Endodermal cell (in vitro differentiated cells): Measurements from ENCODE around the gene CAMK2B. TPM values are rescaled to one million over a fixed set of nuclear protein-coding genes. Genes with fewer than 3 reads are reported as not detected.

Experiments
- DNase-seq: peaks from one replicate; pipeline ENCODE4 v3.0.0-alpha.2; 2017
- H3K27ac ChIP-seq: 2 replicates; pipeline ENCODE4 v1.5.1; 2013; ENCODE audit warnings: mild to moderate bottlenecking, low read depth, low read length, moderate library complexity
- H3K27me3 ChIP-seq: 2 replicates; pipeline ENCODE4 v1.6.1; 2013; ENCODE audit warnings: mild to moderate bottlenecking, low read length, moderate library complexity; ENCODE audit not compliant: insufficient read depth, control insufficient read depth, poor library complexity, severe bottlenecking
- H3K36me3 ChIP-seq: 2 replicates; pipeline ENCODE4 v1.7.0; 2013; ENCODE audit warnings: mild to moderate bottlenecking, low read length, moderate library complexity; ENCODE audit not compliant: control insufficient read depth, insufficient read depth
- H3K4me1 ChIP-seq: one replicate; pipeline ENCODE4 v1.7.0; 2013; ENCODE audit warnings: low read length; ENCODE audit not compliant: control insufficient read depth, insufficient read depth
- H3K4me3 ChIP-seq: 2 replicates; pipeline ENCODE4 v1.5.1; 2013; ENCODE audit warnings: mild to moderate bottlenecking, low read length, moderate library complexity
- H3K9ac ChIP-seq: 2 replicates; pipeline ENCODE4 v1.6.1; 2013; ENCODE audit warnings: mild to moderate bottlenecking, low read length, moderate library complexity; ENCODE audit not compliant: poor library complexity, severe bottlenecking; ENCODE audit errors: extremely low read depth
- H3K9me3 ChIP-seq: 2 replicates; pipeline ENCODE4 v1.6.1; 2013; ENCODE audit warnings: mild to moderate bottlenecking, low read length, moderate library complexity; ENCODE audit not compliant: control insufficient read depth
- H3K27ac Mint-ChIP-seq: 2 replicates; pipeline ENCODE4 v1.8.0; 2020; ENCODE audit warnings: mixed read lengths
- H3K27me3 Mint-ChIP-seq: 2 replicates; pipeline ENCODE4 v1.8.0; 2021; ENCODE audit warnings: mild to moderate bottlenecking, mixed read lengths; ENCODE audit not compliant: insufficient read depth
- H3K36me3 Mint-ChIP-seq: 2 replicates; pipeline ENCODE4 v1.8.0; 2020; ENCODE audit warnings: low read depth, mixed read lengths
- H3K4me1 Mint-ChIP-seq: 2 replicates; pipeline ENCODE4 v1.8.0; 2020; ENCODE audit warnings: mixed read lengths
- H3K4me3 Mint-ChIP-seq: 2 replicates; pipeline ENCODE4 v1.8.0; 2020; ENCODE audit warnings: mild to moderate bottlenecking, moderate library complexity, mixed read lengths
- H3K9me3 Mint-ChIP-seq: 2 replicates; pipeline ENCODE4 v1.8.0; 2020; ENCODE audit warnings: mild to moderate bottlenecking, mixed read lengths
- CTCF ChIP-seq: fragments of 200-600 bp; sonication (generic); conservative IDR thresholded peaks from 2 replicates; pipeline ENCODE4 v1.5.0; 2021; ENCODE audit warnings: antibody characterized with exemption, mild to moderate bottlenecking
- WGBS, 2 experiments: methylation state at CpG; one replicate each; pipeline versions ENCODE4 v1.1.5 to v1.1.7; 2013; ENCODE audit warnings: missing lambda C conversion rate in 2 of 2, mixed read lengths in 1 of 2; ENCODE audit not compliant: insufficient coverage in 1 of 2, insufficient read length in 1 of 2; 5-methylcytosine and 5-hydroxymethylcytosine counted together
- total RNA-seq, 2 donors: library from RNA; stranded (reverse); fragmentation: NEBNext Ultra II Directional in 1 of 2; extraction: Animal tissue kit (Norgen Biotek cat#: 25700) in 1 of 2; gene quantifications; 2 replicates in 1 of 2; 3 replicates in 1 of 2; pipeline ENCODE4 v1.2.1, GENCODE V29; 2021

CAMK2B gene
- total RNA-seq, 2 donors from 2014 or later = 0.26 TPM; not detected in 1

- WGBS, 2 experiments = 88 to 93% methylated on average over 8 to 12 of the region's 13 CpGs
- Histone ChIP-seq H3K4me3 (no peak overlapping the region), H3K27me3 (no peaks in the 10 kb centered on the region), H3K9me3 (no peaks in the 10 kb centered on the region), H3K4me1 (no peaks in the 10 kb centered on the region), H3K9ac (no peak overlapping the region), H3K27ac (no peak overlapping the region), H3K36me3 (no peaks in the 10 kb centered on the region)
- Mint-ChIP-seq H3K4me1 (no peaks in the 10 kb centered on the region), H3K4me3 (no peak overlapping the region), H3K9me3 (no peaks in the 10 kb centered on the region), H3K36me3 (no peaks in the 10 kb centered on the region), H3K27ac (no peak overlapping the region), H3K27me3 (no peaks in the 10 kb centered on the region)
- peak; percentile 41 for DNase-seq
- TF ChIP-seq CTCF = no peak
Measured at GRCh38 chr7:44284216-44284615, 41.2 kb downstream of the CAMK2B start.

- Histone ChIP-seq H3K9me3 (no peaks in the 10 kb centered on the region), H3K27me3 (no peaks in the 10 kb centered on the region), H3K36me3 (no peaks in the 10 kb centered on the region), H3K4me3 (no peak overlapping the region), H3K9ac (no peak overlapping the region), H3K4me1 (no peaks in the 10 kb centered on the region), H3K27ac (no peak overlapping the region)
- DNase-seq = peak; percentile 22
- H3K27ac Mint-ChIP-seq = no peak overlapping the region
- no peaks in the 10 kb centered on the region for H3K9me3 Mint-ChIP-seq
- no peaks in the 10 kb centered on the region for H3K36me3 Mint-ChIP-seq
- H3K4me1 Mint-ChIP-seq = no peaks in the 10 kb centered on the region
- no peaks in the 10 kb centered on the region for H3K27me3 Mint-ChIP-seq
- WGBS, 2 experiments = 90 to 92% methylated on average over 6 to 15 of the region's 15 CpGs
- no peak for TF ChIP-seq CTCF
- H3K4me3 Mint-ChIP-seq = no peak overlapping the region
Measured at GRCh38 chr7:44283381-44284211, 41.8 kb downstream of the CAMK2B start.

- Histone ChIP-seq H3K27ac (no peak overlapping the region), H3K4me3 (no peak overlapping the region), H3K27me3 (no peaks in the 10 kb centered on the region), H3K9me3 (no peaks in the 10 kb centered on the region), H3K9ac (no peak overlapping the region), H3K36me3 (no peaks in the 10 kb centered on the region), H3K4me1 (no peaks in the 10 kb centered on the region)
- DNase-seq = peak; percentile 38
- Mint-ChIP-seq H3K36me3 (no peaks in the 10 kb centered on the region), H3K27me3 (no peaks in the 10 kb centered on the region), H3K4me1 (no peaks in the 10 kb centered on the region), H3K27ac (no peak overlapping the region), H3K9me3 (no peaks in the 10 kb centered on the region), H3K4me3 (no peak overlapping the region)
- TF ChIP-seq CTCF = no peak
- WGBS, 2 experiments = 90 to 97% methylated on average over 8 to 10 of the region's 10 CpGs
Measured at GRCh38 chr7:44282601-44283171, 42.7 kb downstream of the CAMK2B start.
